Ectodermal cell (in vitro differentiated cells): ENCODE data around the gene PDE11A.
A peak's percentile ranks its signal among the peaks of the same experiment; 100 is the strongest.

Source experiments
- H3K27ac ChIP-seq: 2 replicates; pipeline ENCODE4 v1.7.0; 2013; ENCODE audit warnings: mild to moderate bottlenecking, low read depth, low read length; ENCODE audit not compliant: insufficient read depth, poor library complexity, severe bottlenecking
- H3K27me3 ChIP-seq: 2 replicates; pipeline ENCODE4 v1.7.0; 2013; ENCODE audit warnings: mild to moderate bottlenecking, low read length; ENCODE audit not compliant: insufficient read depth, control insufficient read depth, poor library complexity, severe bottlenecking
- H3K36me3 ChIP-seq: one replicate; pipeline ENCODE4 v1.7.0; 2013; ENCODE audit warnings: low read length; ENCODE audit not compliant: control insufficient read depth, insufficient read depth
- H3K4me1 ChIP-seq: one replicate; pipeline ENCODE4 v1.7.0; 2013; ENCODE audit warnings: low read length; ENCODE audit not compliant: control insufficient read depth, insufficient read depth
- H3K4me3 ChIP-seq: 2 replicates; pipeline ENCODE4 v1.7.0; 2013; ENCODE audit warnings: low read depth, low read length, control low read depth; ENCODE audit not compliant: insufficient read depth
- H3K9me3 ChIP-seq: 2 replicates; pipeline ENCODE4 v1.7.0; 2013; ENCODE audit warnings: mild to moderate bottlenecking, low read length, moderate library complexity; ENCODE audit not compliant: control insufficient read depth
- WGBS, 2 experiments: methylation state at CpG; one replicate each; pipeline ENCODE4 v1.1.7; 2013; ENCODE audit warnings: missing lambda C conversion rate in 2 of 2; 5-methylcytosine and 5-hydroxymethylcytosine counted together

The PDE11A gene

DNA sequence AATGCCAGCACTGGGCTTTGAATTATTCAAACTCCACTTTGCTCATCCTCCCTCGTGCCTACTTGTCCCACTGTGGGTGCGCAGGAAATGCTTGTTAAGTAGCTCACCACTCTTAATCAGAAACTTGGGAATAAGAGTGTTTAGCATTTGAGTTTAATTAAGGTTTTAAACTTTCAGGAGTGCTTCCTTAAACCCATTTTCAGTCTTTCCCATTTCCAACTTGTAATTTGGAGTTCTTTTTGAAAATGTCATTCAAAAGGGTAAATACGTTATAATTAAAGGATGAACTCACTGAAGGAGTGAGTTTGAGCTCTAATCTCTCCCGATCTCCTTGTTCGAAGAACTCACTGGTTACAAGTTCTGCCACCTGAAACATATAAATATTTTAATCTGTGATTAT, 403.4 kb downstream of the PDE11A start:
- Histone ChIP-seq H3K27me3 (no peaks in the 10 kb centered on the region), H3K4me1 (peaks cover 23% of the 10 kb centered on the region)
- WGBS, 2 experiments, result 88 to 94% methylated on average over 4 to 5 of the region's 5 CpGs

DNA sequence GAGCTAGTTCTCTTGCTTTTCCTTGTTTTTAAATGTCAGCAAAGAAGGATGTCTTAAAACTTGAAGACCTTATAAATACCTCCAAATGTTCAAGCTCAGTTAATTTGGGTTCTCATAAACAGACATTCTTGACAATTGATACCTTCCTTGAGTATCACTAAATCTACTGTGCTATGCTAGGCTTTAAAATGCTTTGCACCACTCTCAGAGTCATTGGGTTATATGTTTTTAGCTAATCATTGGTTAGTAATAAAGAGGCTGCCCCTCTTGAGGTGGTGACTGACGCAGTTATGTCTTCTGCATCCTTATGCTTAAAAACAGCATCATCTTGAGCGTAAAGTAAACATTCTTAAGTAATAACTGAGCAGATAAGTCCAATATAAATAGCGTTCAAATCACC, 404.0 kb downstream of the PDE11A start:
- Histone ChIP-seq H3K36me3 (no peaks in the 10 kb centered on the region), H3K4me1 (peaks cover 23% of the 10 kb centered on the region), H3K27ac (no peak overlapping the region), H3K27me3 (no peaks in the 10 kb centered on the region), H3K9me3 (no peaks in the 10 kb centered on the region), H3K4me3 (no peak overlapping the region)
- WGBS, 2 experiments, result 90 to 100% methylated on average over 3 of the region's 3 CpGs

More for the DNA sequence above, 403.4 kb downstream of the PDE11A start:
- Histone ChIP-seq H3K9me3 (no peaks in the 10 kb centered on the region), H3K4me3 (no peak overlapping the region), H3K36me3 (no peaks in the 10 kb centered on the region), H3K27ac (no peak overlapping the region)

- 47 to 59% methylated on average over 1 of the region's 1 CpG for WGBS, 2 experiments
- Histone ChIP-seq H3K4me1 (peaks cover 23% of the 10 kb centered on the region), H3K27ac (no peak overlapping the region), H3K9me3 (no peaks in the 10 kb centered on the region), H3K27me3 (no peaks in the 10 kb centered on the region), H3K4me3 (no peak overlapping the region), H3K36me3 (no peaks in the 10 kb centered on the region)
These were observed 405.0 kb downstream of the PDE11A start for GRCh38 chr2:177667626-177668025.

DNA sequence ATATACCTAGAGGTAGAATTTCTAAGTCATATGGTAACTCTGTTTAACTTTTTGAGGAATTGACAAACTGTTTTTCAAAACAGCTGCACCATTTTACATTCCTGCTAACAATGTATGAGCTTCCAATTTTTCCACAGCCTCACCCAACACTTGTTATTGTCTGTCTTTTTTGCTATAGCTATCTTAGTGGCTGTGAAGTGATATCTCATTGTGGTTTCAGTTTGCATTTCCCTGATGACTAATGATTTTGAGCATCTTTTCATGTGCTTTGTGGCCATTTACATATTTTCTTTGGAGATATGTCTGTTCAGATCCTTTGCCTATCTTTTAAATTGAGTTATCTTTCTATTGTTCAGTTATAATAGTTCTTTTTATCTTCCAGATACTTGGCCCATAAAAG, 406.2 kb downstream of the PDE11A start:
- no peaks in the 10 kb centered on the region for H3K36me3 ChIP-seq
- H3K27ac ChIP-seq, result no peak overlapping the region
- H3K4me3 ChIP-seq, result no peak overlapping the region
- H3K9me3 ChIP-seq, result no peaks in the 10 kb centered on the region
- H3K4me1 ChIP-seq, result peaks cover 15% of the 10 kb centered on the region
- no peaks in the 10 kb centered on the region for H3K27me3 ChIP-seq

GRCh38 chr2:177665948-177666347, 406.6 kb downstream of the PDE11A start:
- whole genome bisulfite sequencing, 2 experiments, result 78 to 86% methylated on average over 2 of the region's 2 CpGs
- Histone ChIP-seq H3K36me3 (no peaks in the 10 kb centered on the region), H3K4me1 (peaks cover 12% of the 10 kb centered on the region), H3K27ac (no peak overlapping the region), H3K27me3 (no peaks in the 10 kb centered on the region), H3K4me3 (no peak overlapping the region), H3K9me3 (no peaks in the 10 kb centered on the region)

GRCh38 chr2:177665328-177665727, 407.2 kb downstream of the PDE11A start:
- peaks cover 12% of the 10 kb centered on the region for H3K4me1 ChIP-seq
- WGBS, 2 experiments, result 94 to 97% methylated on average over 3 of the region's 4 CpGs
- H3K36me3 ChIP-seq, result no peaks in the 10 kb centered on the region
- H3K27me3 ChIP-seq, result no peaks in the 10 kb centered on the region
- no peak overlapping the region for H3K27ac ChIP-seq
- no peaks in the 10 kb centered on the region for H3K9me3 ChIP-seq
- no peak overlapping the region for H3K4me3 ChIP-seq

GRCh38 chr2:177662895-177663294, 409.7 kb downstream of the PDE11A start:
- WGBS, 2 experiments, result 58 to 62% methylated on average over 4 of the region's 4 CpGs
- H3K27ac ChIP-seq, result no peak overlapping the region
- no peaks in the 10 kb centered on the region for H3K27me3 ChIP-seq
- H3K4me1 ChIP-seq, result peaks cover 10% of the 10 kb centered on the region
- H3K36me3 ChIP-seq, result no peaks in the 10 kb centered on the region
- H3K4me3 ChIP-seq, result no peak overlapping the region
- H3K9me3 ChIP-seq, result no peaks in the 10 kb centered on the region

- 77 to 80% methylated on average over 3 of the region's 3 CpGs for WGBS, 2 experiments
- H3K4me1 ChIP-seq, result peaks cover 10% of the 10 kb centered on the region
- H3K36me3 ChIP-seq, result no peaks in the 10 kb centered on the region
These were observed 411.8 kb downstream of the PDE11A start for GRCh38 chr2:177660742-177661141.

GRCh38 chr2:177658309-177658708, 414.3 kb downstream of the PDE11A start:
- Histone ChIP-seq H3K4me1 (peaks cover 18% of the 10 kb centered on the region), H3K36me3 (no peaks in the 10 kb centered on the region), H3K27ac (no peak overlapping the region), H3K4me3 (no peak overlapping the region), H3K9me3 (no peaks in the 10 kb centered on the region), H3K27me3 (no peaks in the 10 kb centered on the region)

More at GRCh38 chr2:177660742-177661141, 411.8 kb downstream of the PDE11A start:
- H3K9me3 ChIP-seq, result no peaks in the 10 kb centered on the region
- H3K27ac ChIP-seq, result no peak overlapping the region
- no peaks in the 10 kb centered on the region for H3K27me3 ChIP-seq
- no peak overlapping the region for H3K4me3 ChIP-seq

GRCh38 chr2:177651833-177652232, 420.7 kb downstream of the PDE11A start:
- no peaks in the 10 kb centered on the region for H3K27me3 ChIP-seq
- peaks cover 32% of the 10 kb centered on the region for H3K4me1 ChIP-seq
- 15 to 21% methylated on average over 7 of the region's 7 CpGs for WGBS, 2 experiments
- H3K27ac ChIP-seq, result peak overlapping the region; percentile 72
- H3K9me3 ChIP-seq, result no peaks in the 10 kb centered on the region
- no peak overlapping the region for H3K4me3 ChIP-seq
- H3K36me3 ChIP-seq, result no peaks in the 10 kb centered on the region
